Uterus (tissue), 4 donors: ENCODE measurements around the gene EFCAB7. TPM values are rescaled to one million over a fixed set of nuclear protein-coding genes. Genes with fewer than 3 reads are reported as not detected.

Experiments
- DNase-seq, 2 donors: peaks; one replicate each; pipeline ENCODE4 v3.0.0-alpha.2; 2019 to 2020
- H3K27ac ChIP-seq, 2 donors: fragments of 200-600 bp; sonication (generic); 1 replicate in 1 of 2; 2 replicates in 1 of 2; pipeline ENCODE4 v1.5.1; 2016 to 2018
- H3K27me3 ChIP-seq, 2 donors: fragments of 200-600 bp; sonication (generic); one replicate each; pipeline ENCODE4 v1.5.1; 2018 to 2019; ENCODE audit warnings: control low read depth in 1 of 2
- H3K36me3 ChIP-seq, 2 donors: fragments of 200-600 bp; sonication (generic); one replicate each; pipeline ENCODE4 v1.5.1; 2019; ENCODE audit warnings: control low read depth in 1 of 2
- H3K4me1 ChIP-seq, 2 donors: fragments of 200-600 bp; sonication (generic); one replicate each; pipeline ENCODE4 v1.5.1; 2018 to 2019; ENCODE audit warnings: control low read depth in 1 of 2
- H3K4me3 ChIP-seq, 2 donors: fragments of 200-600 bp; sonication (generic); 1 replicate in 1 of 2; 2 replicates in 1 of 2; pipeline ENCODE4 v1.5.1; 2018 to 2019; ENCODE audit warnings: mild to moderate bottlenecking in 1 of 2
- H3K9me3 ChIP-seq, 2 donors: fragments of 200-600 bp; sonication (generic); one replicate each; pipeline ENCODE4 v1.5.1; 2019; ENCODE audit warnings: control low read depth in 1 of 2
- CTCF ChIP-seq, 4 experiments: fragments of 200-600 bp in 2 of 4; fragments of 450-650 bp in 2 of 4; sonication (generic) in 2 of 4; IDR thresholded peaks; one replicate each; pipeline ENCODE4 v1.5.1; 2016 to 2019; ENCODE audit warnings: antibody characterized with exemption in 4 of 4, mild to moderate bottlenecking in 2 of 4, moderate library complexity in 1 of 4
- POLR2A ChIP-seq, 2 donors: fragments of 450-650 bp; IDR thresholded peaks; one replicate each; pipeline ENCODE4 v1.6.1; 2016; ENCODE audit warnings: antibody characterized with exemption in 2 of 2, mild to moderate bottlenecking in 1 of 2, moderate library complexity in 1 of 2
- intact Hi-C: fragments of 100-400 bp; cut with DNase I; formaldehyde crosslinking; loops from one replicate; pipeline ENCODE4 v1.15.1; 2023; ENCODE audit warnings: low total_unique reads
- total RNA-seq, 4 donors: library from RNA; depleted of rRNA in 3 of 4; stranded (reverse); fragments of >200 nt in 3 of 4; gene quantifications; one replicate each; pipeline versions ENCODE4 v1.1.0 to v1.2.4, GENCODE V29; 2014 to 2023
- donor health status: DM: yes; HTN: yes; CAD: no.

Gene EFCAB7
- total RNA-seq, 4 donors from 2014 or later, result 2.8 to 29.9 (median 10.0) TPM

- TF ChIP-seq CTCF (IDR thresholded peaks at IDR 0.05) (no peak), POLR2A (IDR thresholded peaks at IDR 0.05) (no peak)
- intact Hi-C loops, result no loop called here
- no peak overlapping the region for H3K27ac ChIP-seq
- no peaks in the 10 kb centered on the region for H3K9me3 ChIP-seq
- H3K36me3 ChIP-seq, result no peaks in the 10 kb centered on the region
- DNase-seq, result no peak
- H3K4me1 ChIP-seq, result no peaks in the 10 kb centered on the region
- no peaks in the 10 kb centered on the region for H3K27me3 ChIP-seq
- no peak overlapping the region for H3K4me3 ChIP-seq
Observed at GRCh38 chr1:63497577-63497976, 25.7 kb upstream of the EFCAB7 start.

GRCh38 chr1:63498106-63498505, 25.2 kb upstream of the EFCAB7 start:
- no peak overlapping the region for H3K4me3 ChIP-seq
- H3K27me3 ChIP-seq, result no peaks in the 10 kb centered on the region
- intact Hi-C loops, result no loop called here
- no peak for DNase-seq
- H3K9me3 ChIP-seq, result no peaks in the 10 kb centered on the region
- no peaks in the 10 kb centered on the region for H3K4me1 ChIP-seq
- no peak overlapping the region for H3K27ac ChIP-seq
- TF ChIP-seq CTCF (IDR thresholded peaks at IDR 0.05), result no peak
- TF ChIP-seq POLR2A (IDR thresholded peaks at IDR 0.05), result no peak
- no peaks in the 10 kb centered on the region for H3K36me3 ChIP-seq

GRCh38 chr1:63501256-63501655, 22.1 kb upstream of the EFCAB7 start:
- no peak for DNase-seq
- no peak overlapping the region for H3K27ac ChIP-seq
- no peaks in the 10 kb centered on the region for H3K4me1 ChIP-seq
- no peaks in the 10 kb centered on the region for H3K9me3 ChIP-seq
- H3K27me3 ChIP-seq, result no peaks in the 10 kb centered on the region
- intact Hi-C loops, result no loop called here
- TF ChIP-seq CTCF (IDR thresholded peaks at IDR 0.05) (no peak), POLR2A (IDR thresholded peaks at IDR 0.05) (no peak)
- H3K36me3 ChIP-seq, result no peaks in the 10 kb centered on the region
- H3K4me3 ChIP-seq, result no peak overlapping the region

- H3K9me3 ChIP-seq, result no peaks in the 10 kb centered on the region
- intact Hi-C loops, result no loop called here
- H3K27ac ChIP-seq, result no peak overlapping the region
- no peaks in the 10 kb centered on the region for H3K36me3 ChIP-seq
- no peaks in the 10 kb centered on the region for H3K4me1 ChIP-seq
- no peak for DNase-seq
- TF ChIP-seq CTCF (IDR thresholded peaks at IDR 0.05) (no peak), POLR2A (IDR thresholded peaks at IDR 0.05) (no peak)
- no peak overlapping the region for H3K4me3 ChIP-seq
- no peaks in the 10 kb centered on the region for H3K27me3 ChIP-seq
Observed at GRCh38 chr1:63506782-63507181, 16.5 kb upstream of the EFCAB7 start.

GRCh38 chr1:63509718-63510117, 13.6 kb upstream of the EFCAB7 start:
- no peak overlapping the region for H3K4me3 ChIP-seq
- H3K9me3 ChIP-seq, result no peaks in the 10 kb centered on the region
- H3K36me3 ChIP-seq, result no peaks in the 10 kb centered on the region
- no peaks in the 10 kb centered on the region for H3K4me1 ChIP-seq
- H3K27ac ChIP-seq, result no peak overlapping the region
- TF ChIP-seq CTCF (IDR thresholded peaks at IDR 0.05), result no peak
- TF ChIP-seq POLR2A (IDR thresholded peaks at IDR 0.05), result no peak
- DNase-seq, result no peak
- no peaks in the 10 kb centered on the region for H3K27me3 ChIP-seq
- intact Hi-C loops, result no loop called here
